Gastrocnemius medialis (tissue), 4 donors: ENCODE measurements around the gene IL3RA.

ENCODE experiments used
- CTCF ChIP-seq, 5 experiments: fragments of 450-650 bp in 3 of 5; fragments of 200-600 bp in 2 of 5; sonication (generic) in 2 of 5; IDR thresholded peaks in 4 of 5; conservative IDR thresholded peaks in 1 of 5; 1 replicate in 4 of 5; 2 replicates in 1 of 5; pipeline ENCODE4 v1.5.1; 2016 to 2019; ENCODE audit warnings: antibody characterized with exemption in 5 of 5, mild to moderate bottlenecking in 3 of 5, moderate library complexity in 3 of 5
- POLR2A ChIP-seq, 2 donors: fragments of 450-650 bp; IDR thresholded peaks; one replicate each; pipeline ENCODE4 v1.6.1; 2017; ENCODE audit warnings: antibody characterized with exemption in 2 of 2, mild to moderate bottlenecking in 2 of 2, moderate library complexity in 2 of 2

- TF ChIP-seq CTCF (IDR thresholded peaks at IDR 0.05 in 4 of 5, conservative IDR thresholded peaks at IDR 0.05 in 1 of 5) (no peak), POLR2A (IDR thresholded peaks at IDR 0.05) (no peak)
Measured at GRCh38 chrX:1394731-1395501, 58.3 kb downstream of the IL3RA start.
